GM12878 (cell line): ENCODE results near the gene SLC4A9. TPM values are rescaled to one million over a fixed set of nuclear protein-coding genes. Genes with fewer than 3 reads are reported as not detected.

Experiments
- CEBPB ChIP-seq, 2 experiments: fragments of 150-350 bp in 1 of 2; IDR thresholded peaks; 2 replicates each; pipeline ENCODE4 v1.6.1; 2012 to 2014; ENCODE audit warnings: low read depth in 2 of 2, low read length in 2 of 2, borderline replicate concordance in 1 of 2, inconsistent platforms in 1 of 2
- CHD2 ChIP-seq: IDR thresholded peaks from 2 replicates; pipeline ENCODE4 v1.6.1; 2011; ENCODE audit warnings: low read depth, low read length, improper control_type of control experiment, borderline replicate concordance
- DPF2 ChIP-seq: fragments of 450-650 bp; IDR thresholded peaks from 2 replicates; pipeline ENCODE4 v1.6.1; 2017; ENCODE audit warnings: mild to moderate bottlenecking
- FOXM1 ChIP-seq: IDR thresholded peaks from 2 replicates; pipeline ENCODE4 v1.6.1; 2012; ENCODE audit warnings: low read depth, mild to moderate bottlenecking, inconsistent platforms, low read length, moderate library complexity
- GATAD2B ChIP-seq: fragments of 450-650 bp; conservative IDR thresholded peaks from 2 replicates; pipeline ENCODE4 v1.6.1; 2017; ENCODE audit warnings: low read depth, mild to moderate bottlenecking, moderate library complexity
- HCFC1 ChIP-seq: fragments of 150-350 bp; IDR thresholded peaks from 2 replicates; pipeline ENCODE4 v1.6.1; 2014; ENCODE audit warnings: low read length
- HDGF ChIP-seq: fragments of 450-650 bp; IDR thresholded peaks from 2 replicates; pipeline ENCODE4 v1.6.1; 2016; ENCODE audit warnings: antibody characterized with exemption
- IKZF2 ChIP-seq, 2 experiments: fragments of 450-650 bp; IDR thresholded peaks; 2 replicates each; pipeline ENCODE4 v1.6.1; 2017; ENCODE audit warnings: mild to moderate bottlenecking in 2 of 2, moderate library complexity in 2 of 2
- KLF5 ChIP-seq: fragments of 450-650 bp; IDR thresholded peaks from 2 replicates; pipeline ENCODE4 v1.6.1; 2014; ENCODE audit warnings: mild to moderate bottlenecking; ENCODE audit not compliant: partially characterized antibody
- PML ChIP-seq: IDR thresholded peaks from 2 replicates; pipeline ENCODE4 v1.6.1; 2012; ENCODE audit warnings: low read length, inconsistent platforms
- POLR2AphosphoS5 ChIP-seq: IDR thresholded peaks from 2 replicates; pipeline ENCODE4 v1.6.1; 2011; ENCODE audit warnings: mild to moderate bottlenecking, low read length, inconsistent platforms
- SPI1 ChIP-seq: IDR thresholded peaks from 2 replicates; pipeline ENCODE4 v1.6.1; 2011; ENCODE audit warnings: low read depth, mild to moderate bottlenecking, low read length, moderate library complexity, borderline replicate concordance; ENCODE audit not compliant: insufficient read depth
- SREBF1 ChIP-seq: IDR thresholded peaks from 2 replicates; pipeline ENCODE4 v1.6.1; 2012; ENCODE audit warnings: mild to moderate bottlenecking, low read length
- SUPT20H ChIP-seq: IDR thresholded peaks from 2 replicates; pipeline ENCODE4 v1.6.1; 2011; ENCODE audit warnings: low read depth, mild to moderate bottlenecking, low read length, moderate library complexity, borderline replicate concordance; ENCODE audit not compliant: control insufficient read depth
- SUZ12 ChIP-seq: fragments of 200-600 bp; sonication (generic); IDR thresholded peaks from one replicate; pipeline ENCODE4 v1.6.1; 2018; ENCODE audit warnings: antibody characterized with exemption, mild to moderate bottlenecking; ENCODE audit not compliant: unreplicated experiment
- TAF1 ChIP-seq: IDR thresholded peaks from 2 replicates; pipeline ENCODE4 v1.6.1; 2011; ENCODE audit warnings: mild to moderate bottlenecking, low read depth, low read length, borderline replicate concordance
- ZBED1 ChIP-seq: IDR thresholded peaks from 2 replicates; pipeline ENCODE4 v1.6.1; 2016; ENCODE audit warnings: borderline replicate concordance
- ZNF274 ChIP-seq: IDR thresholded peaks from one replicate; pipeline ENCODE4 v1.8.0; 2011; ENCODE audit not compliant: insufficient read length, insufficient read depth
- ZZZ3 ChIP-seq: IDR thresholded peaks from 2 replicates; pipeline ENCODE4 v1.6.1; 2011; ENCODE audit warnings: low read depth; ENCODE audit not compliant: control insufficient read depth, insufficient read length
- polyA plus RNA-seq, 11 experiments: library from polyadenylated mRNA; depleted of rRNA in 4 of 11; unstranded in 6 of 11; stranded (reverse) in 5 of 11; fragments of >200 nt; fragmentation: Nextera tagmentation in 4 of 11; fragmentation: Illumina TruSeq in 1 of 11; extraction: Ambion mirVana in 4 of 11; extraction: Trizol in 1 of 11; gene quantifications; 1 replicate in 1 of 11; 2 replicates in 10 of 11; pipeline versions ENCODE4 v1.2.1 to v1.2.3, GENCODE V29; 2011 to 2016; ENCODE audit warnings: inconsistent platforms in 2 of 11, missing spikeins in 2 of 11, low read depth in 1 of 11
- total RNA-seq, 4 experiments: library from RNA; depleted of rRNA in 3 of 4; stranded (reverse); fragments of >200 nt in 3 of 4; fragmentation: Illumina TruSeq in 1 of 4; extraction: Trizol in 1 of 4; gene quantifications; 2 replicates each; pipeline versions ENCODE4 v1.2.1 to v1.2.3, GENCODE V29; 2013 to 2021
- TF ChIP-seq, protein P1 (sequence below): fragments of 450-650 bp; IDR thresholded peaks from 2 replicates; pipeline ENCODE4 v1.6.1; 2018; ENCODE audit warnings: mild to moderate bottlenecking, low read depth, moderate library complexity; ENCODE audit not compliant: partially characterized antibody
- TF ChIP-seq, protein P2 (sequence below): IDR thresholded peaks from 2 replicates; pipeline ENCODE4 v1.6.1; 2012; ENCODE audit warnings: low read depth, low read length, improper control_type of control experiment
- TF ChIP-seq, protein P3 (sequence below): IDR thresholded peaks from 2 replicates; pipeline ENCODE4 v1.6.1; 2011; ENCODE audit warnings: borderline replicate concordance, low read depth, mild to moderate bottlenecking, moderate library complexity, low read length; ENCODE audit not compliant: insufficient read depth, poor library complexity, severe bottlenecking
- TF ChIP-seq, protein P4 (sequence below): IDR thresholded peaks from 2 replicates; pipeline ENCODE4 v1.6.1; 2011; ENCODE audit warnings: low read depth, mild to moderate bottlenecking, low read length, moderate library complexity, borderline replicate concordance; ENCODE audit errors: extremely low read depth
- TF ChIP-seq, protein P5 (sequence below): IDR thresholded peaks from 2 replicates; pipeline ENCODE4 v1.6.1; 2011; ENCODE audit warnings: low read depth, low read length, improper control_type of control experiment, borderline replicate concordance
- TF ChIP-seq, protein P6 (sequence below): fragments of 450-650 bp; IDR thresholded peaks from 2 replicates; pipeline ENCODE4 v1.6.1; 2017; ENCODE audit warnings: low read depth, mild to moderate bottlenecking, moderate library complexity

Gene SLC4A9
- total and polyA plus RNA-seq, 10 of the 15 experiments (the other 5 are each of a cell fraction or from before 2014, with no cell fraction given): 0.03 to 0.05 (median 0.05) TPM; not detected in 7

DNA sequence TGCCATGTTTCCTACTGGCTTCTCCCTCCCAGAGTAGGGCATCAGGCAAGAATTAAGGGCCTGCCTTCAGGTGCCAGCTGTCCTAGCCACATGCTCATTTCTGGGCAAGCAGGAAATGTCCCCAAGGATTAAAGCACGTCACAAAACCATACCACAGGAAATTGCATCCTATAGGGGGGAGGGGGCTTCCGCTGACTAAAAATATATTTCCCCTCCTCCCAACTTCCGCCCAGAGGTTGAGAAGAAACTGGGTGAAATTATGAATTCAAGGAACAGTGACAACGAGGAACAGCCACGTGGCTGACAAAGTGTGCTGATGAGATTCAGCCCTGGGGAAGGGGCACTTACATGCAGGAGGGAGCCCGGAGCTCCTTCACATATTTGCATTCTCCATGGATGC lies 17.7 kb upstream of the SLC4A9 start (continued):
- TF ChIP-seq KLF5: no peak
- TF ChIP-seq, protein P1, sequence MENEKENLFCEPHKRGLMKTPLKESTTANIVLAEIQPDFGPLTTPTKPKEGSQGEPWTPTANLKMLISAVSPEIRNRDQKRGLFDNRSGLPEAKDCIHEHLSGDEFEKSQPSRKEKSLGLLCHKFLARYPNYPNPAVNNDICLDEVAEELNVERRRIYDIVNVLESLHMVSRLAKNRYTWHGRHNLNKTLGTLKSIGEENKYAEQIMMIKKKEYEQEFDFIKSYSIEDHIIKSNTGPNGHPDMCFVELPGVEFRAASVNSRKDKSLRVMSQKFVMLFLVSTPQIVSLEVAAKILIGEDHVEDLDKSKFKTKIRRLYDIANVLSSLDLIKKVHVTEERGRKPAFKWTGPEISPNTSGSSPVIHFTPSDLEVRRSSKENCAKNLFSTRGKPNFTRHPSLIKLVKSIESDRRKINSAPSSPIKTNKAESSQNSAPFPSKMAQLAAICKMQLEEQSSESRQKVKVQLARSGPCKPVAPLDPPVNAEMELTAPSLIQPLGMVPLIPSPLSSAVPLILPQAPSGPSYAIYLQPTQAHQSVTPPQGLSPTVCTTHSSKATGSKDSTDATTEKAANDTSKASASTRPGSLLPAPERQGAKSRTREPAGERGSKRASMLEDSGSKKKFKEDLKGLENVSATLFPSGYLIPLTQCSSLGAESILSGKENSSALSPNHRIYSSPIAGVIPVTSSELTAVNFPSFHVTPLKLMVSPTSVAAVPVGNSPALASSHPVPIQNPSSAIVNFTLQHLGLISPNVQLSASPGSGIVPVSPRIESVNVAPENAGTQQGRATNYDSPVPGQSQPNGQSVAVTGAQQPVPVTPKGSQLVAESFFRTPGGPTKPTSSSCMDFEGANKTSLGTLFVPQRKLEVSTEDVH: no peak
- no peak for TF ChIP-seq GATAD2B
- TF ChIP-seq, protein P2, sequence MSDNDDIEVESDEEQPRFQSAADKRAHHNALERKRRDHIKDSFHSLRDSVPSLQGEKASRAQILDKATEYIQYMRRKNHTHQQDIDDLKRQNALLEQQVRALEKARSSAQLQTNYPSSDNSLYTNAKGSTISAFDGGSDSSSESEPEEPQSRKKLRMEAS: no peak
- no peak for TF ChIP-seq SUZ12
- TF ChIP-seq SREBF1: no peak
- TF ChIP-seq ZBED1: no peak
- TF ChIP-seq HCFC1: no peak
- TF ChIP-seq CHD2: 0 out of 2 replicates have a peak, but pooled peaks have one; percentile 21
- TF ChIP-seq POLR2AphosphoS5: no peak
- TF ChIP-seq, protein P3, sequence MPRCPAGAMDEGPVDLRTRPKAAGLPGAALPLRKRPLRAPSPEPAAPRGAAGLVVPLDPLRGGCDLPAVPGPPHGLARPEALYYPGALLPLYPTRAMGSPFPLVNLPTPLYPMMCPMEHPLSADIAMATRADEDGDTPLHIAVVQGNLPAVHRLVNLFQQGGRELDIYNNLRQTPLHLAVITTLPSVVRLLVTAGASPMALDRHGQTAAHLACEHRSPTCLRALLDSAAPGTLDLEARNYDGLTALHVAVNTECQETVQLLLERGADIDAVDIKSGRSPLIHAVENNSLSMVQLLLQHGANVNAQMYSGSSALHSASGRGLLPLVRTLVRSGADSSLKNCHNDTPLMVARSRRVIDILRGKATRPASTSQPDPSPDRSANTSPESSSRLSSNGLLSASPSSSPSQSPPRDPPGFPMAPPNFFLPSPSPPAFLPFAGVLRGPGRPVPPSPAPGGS: no peak
- TF ChIP-seq, protein P4, sequence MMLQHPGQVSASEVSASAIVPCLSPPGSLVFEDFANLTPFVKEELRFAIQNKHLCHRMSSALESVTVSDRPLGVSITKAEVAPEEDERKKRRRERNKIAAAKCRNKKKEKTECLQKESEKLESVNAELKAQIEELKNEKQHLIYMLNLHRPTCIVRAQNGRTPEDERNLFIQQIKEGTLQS: no peak
- TF ChIP-seq FOXM1: no peak
- no peak for TF ChIP-seq SUPT20H
- TF ChIP-seq, protein P5, sequence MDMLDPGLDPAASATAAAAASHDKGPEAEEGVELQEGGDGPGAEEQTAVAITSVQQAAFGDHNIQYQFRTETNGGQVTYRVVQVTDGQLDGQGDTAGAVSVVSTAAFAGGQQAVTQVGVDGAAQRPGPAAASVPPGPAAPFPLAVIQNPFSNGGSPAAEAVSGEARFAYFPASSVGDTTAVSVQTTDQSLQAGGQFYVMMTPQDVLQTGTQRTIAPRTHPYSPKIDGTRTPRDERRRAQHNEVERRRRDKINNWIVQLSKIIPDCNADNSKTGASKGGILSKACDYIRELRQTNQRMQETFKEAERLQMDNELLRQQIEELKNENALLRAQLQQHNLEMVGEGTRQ: no peak; the same call in 1 of the 2 replicates
- no peak for TF ChIP-seq PML
- TF ChIP-seq, protein P6, sequence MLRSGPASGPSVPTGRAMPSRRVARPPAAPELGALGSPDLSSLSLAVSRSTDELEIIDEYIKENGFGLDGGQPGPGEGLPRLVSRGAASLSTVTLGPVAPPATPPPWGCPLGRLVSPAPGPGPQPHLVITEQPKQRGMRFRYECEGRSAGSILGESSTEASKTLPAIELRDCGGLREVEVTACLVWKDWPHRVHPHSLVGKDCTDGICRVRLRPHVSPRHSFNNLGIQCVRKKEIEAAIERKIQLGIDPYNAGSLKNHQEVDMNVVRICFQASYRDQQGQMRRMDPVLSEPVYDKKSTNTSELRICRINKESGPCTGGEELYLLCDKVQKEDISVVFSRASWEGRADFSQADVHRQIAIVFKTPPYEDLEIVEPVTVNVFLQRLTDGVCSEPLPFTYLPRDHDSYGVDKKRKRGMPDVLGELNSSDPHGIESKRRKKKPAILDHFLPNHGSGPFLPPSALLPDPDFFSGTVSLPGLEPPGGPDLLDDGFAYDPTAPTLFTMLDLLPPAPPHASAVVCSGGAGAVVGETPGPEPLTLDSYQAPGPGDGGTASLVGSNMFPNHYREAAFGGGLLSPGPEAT: no peak
- TF ChIP-seq ZNF274: no peak
- TF ChIP-seq DPF2: 0 out of 2 replicates have a peak, but pooled peaks have one; percentile 24
- no peak for TF ChIP-seq CEBPB (IDR thresholded peaks at IDR 0.05; ENCODE audit: borderline replicate concordance in 1 of 2, low read depth in 2 of 2, low read length in 2 of 2)
- no peak for TF ChIP-seq TAF1
- TF ChIP-seq HDGF: no peak
- TF ChIP-seq SPI1: peak; percentile 6; the same call in 1 of the 2 replicates
- TF ChIP-seq IKZF2 (IDR thresholded peaks at IDR 0.05): peak; percentile 42 to 65; a peak in 3 of 4 replicates
- TF ChIP-seq ZZZ3: no peak
